Measurements from ENCODE around the gene COX6B1.

The COX6B1 gene

DNA sequence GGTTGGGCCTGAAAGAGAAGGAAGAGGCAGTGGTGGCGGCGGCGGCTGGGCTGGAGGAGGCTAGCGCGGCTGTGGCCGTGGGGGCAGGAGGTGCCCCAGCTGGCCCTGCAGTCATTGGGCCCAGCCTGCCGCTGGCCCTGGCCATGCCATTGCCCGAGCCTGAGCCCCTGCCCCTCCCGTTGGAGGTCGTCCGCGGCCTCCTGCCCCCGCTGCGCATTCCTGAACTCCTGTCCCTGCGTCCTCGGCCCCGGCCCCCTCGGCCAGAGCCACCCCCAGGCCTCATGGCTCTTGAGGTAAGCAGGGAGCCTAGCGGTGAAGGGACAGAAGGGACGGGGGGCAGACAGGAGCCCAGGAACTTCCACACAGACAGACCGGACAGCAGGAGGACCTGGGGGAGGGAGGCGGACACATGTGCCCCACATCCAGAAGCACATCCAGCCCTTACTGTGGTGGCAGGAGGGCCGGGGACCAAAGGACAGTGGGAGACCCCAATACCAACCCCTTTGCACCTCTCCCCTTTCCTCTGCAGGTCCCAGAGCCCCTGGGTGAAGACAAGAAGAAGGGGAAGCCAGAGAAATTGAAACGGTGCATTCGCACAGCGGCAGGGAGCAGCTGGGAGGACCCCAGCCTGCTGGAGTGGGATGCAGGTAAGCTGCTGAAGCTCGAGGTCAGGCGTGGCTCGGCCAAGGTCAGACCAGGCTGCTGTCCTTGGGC lies 14.2 kb upstream of the COX6B1 start:
- DNase-seq (ENCODE audit: low spot score) = no peak

DNA sequence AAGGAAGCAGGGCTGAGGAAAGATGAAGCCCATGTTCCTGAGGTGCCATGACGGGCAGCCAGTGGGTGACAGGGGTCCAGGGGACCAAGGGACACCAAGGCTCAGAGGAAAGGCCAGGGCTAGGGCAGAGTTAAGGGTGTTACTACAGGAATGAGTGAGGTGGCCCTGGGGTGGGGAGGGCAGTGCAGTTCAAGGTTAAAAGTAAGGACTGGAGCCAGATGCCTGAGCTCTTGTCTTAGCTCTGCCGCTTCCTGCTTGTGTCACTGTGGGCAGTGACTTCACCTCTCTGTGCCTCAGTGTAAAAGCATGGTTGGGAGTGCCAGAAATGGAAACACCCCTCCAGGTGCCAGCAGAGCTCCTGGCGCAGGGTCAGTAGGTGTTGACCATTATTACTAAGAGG lies 11.5 kb upstream of the COX6B1 start:
- no peak for DNase-seq (ENCODE audit: low spot score)

DNA sequence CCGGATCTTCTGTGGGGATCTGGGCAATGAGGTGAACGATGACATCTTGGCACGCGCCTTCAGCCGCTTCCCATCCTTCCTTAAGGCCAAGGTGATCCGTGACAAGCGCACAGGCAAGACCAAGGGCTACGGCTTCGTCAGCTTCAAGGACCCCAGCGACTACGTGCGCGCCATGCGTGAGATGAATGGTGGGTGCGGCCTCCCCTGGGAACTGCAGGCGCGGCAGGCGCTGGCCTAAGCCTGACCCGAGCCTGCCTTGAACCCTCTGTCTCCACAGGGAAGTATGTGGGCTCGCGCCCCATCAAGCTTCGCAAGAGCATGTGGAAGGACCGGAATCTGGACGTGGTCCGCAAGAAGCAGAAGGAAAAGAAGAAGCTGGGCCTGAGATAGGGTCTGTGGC lies 11.0 kb upstream of the COX6B1 start:
- no peak for DNase-seq (ENCODE audit: low spot score)

DNA sequence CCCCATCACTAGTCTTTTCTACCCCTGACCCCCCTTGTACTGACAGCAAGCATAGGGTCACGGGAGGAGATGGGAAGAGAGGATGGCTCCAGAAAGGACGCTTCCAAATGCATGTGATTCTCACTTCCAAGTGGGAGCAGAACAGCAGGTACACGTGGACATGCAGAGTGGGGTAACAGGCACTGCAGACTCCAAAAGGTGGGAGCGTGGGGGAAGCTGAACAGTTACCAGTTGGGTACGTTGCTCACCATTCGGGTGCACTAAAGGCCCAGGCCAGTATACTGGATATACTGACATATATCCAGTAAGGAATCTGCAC lies 8.8 kb upstream of the COX6B1 start:
- no peak for DNase-seq (ENCODE audit: low spot score)

DNA sequence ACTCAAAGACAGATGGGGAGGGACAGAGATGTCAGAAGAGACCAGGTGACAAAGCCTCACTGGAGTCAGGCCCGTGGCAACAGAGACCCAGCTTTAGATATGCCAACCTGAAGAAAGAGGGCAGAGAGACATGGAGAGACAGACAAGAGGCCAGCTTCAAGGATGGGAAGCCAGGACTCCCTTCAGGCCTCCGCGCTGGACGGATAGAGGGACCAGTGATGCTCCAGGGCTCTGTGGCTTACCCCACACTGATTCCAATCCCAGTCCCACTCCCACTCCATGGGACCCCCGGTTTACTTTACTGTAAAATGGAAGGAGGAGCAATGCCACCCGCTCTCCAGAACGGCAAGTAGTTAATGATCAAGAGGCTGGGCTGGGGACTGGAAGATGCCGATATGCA lies 8.3 kb upstream of the COX6B1 start:
- no peak for DNase-seq (ENCODE audit: low spot score)

DNA sequence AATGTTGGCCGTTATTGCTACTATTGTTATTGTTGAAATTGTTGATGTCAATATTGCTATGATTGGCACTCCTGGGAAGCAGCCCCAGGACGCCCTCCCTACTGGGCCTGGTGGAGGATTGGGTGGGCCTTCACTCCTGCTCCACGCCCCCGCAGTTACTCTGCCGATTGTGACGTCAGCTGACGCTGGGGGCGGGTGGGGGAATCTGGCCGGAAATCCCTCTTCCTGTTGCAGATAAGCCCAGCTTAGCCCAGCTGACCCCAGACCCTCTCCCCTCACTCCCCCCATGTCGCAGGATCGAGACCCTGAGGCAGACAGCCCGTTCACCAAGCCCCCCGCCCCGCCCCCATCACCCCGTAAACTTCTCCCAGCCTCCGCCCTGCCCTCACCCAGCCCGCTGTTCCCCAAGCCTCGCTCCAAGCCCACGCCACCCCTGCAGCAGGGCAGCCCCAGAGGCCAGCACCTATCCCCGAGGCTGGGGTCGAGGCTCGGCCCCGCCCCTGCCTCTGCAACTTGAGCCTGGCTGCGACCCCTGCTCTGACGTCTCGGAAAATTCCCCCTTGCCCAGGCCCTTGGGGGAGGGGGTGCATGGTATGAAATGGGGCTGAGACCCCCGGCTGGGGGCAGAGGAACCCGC lies 6.5 kb upstream of the COX6B1 start, which contains the start of gene ETV2:
Gene ETV2 (plus strand): TSS at position 231 of the 637 bp plus-strand sequence. CDS start 716 bp downstream, outside the sequence.
- no peak for DNase-seq (ENCODE audit: low spot score)

DNA sequence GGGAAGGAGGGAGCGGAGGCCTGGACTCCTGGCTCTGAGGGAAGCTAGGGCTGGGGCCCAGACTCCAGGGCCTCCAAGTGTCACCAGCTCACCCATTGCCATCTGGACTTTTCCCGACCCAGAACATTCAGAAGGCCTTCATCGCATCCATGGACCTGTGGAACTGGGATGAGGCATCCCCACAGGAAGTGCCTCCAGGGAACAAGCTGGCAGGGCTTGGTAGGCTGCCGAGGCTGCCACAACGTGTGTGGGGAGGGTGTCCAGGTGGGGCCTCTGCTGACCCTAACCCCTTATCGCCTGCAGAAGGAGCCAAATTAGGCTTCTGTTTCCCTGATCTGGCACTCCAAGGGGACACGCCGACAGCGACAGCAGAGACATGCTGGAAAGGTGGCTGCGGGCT lies 5.8 kb upstream of the COX6B1 start:
- DNase-seq (ENCODE audit: low spot score) = no peak

DNA sequence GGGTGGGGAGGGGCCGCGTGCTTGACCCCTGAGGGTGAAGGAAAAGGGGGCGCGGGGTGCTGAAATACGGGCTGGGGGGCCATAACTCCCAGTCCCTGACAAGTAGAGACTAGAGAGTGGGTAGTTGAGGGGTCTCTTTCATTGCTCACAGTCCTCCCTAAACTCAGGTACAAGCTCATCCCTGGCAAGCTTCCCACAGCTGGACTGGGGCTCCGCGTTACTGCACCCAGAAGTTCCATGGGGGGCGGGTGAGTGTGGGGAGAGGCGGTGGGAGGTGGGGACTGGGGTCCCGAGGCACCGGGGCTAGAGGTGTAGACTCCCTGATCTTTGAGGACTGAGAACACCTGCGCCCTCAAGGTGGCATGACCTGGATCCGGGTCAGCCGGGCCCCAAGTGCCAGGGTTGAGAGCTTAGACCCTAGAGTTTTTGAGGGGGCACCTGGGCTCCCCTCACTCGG lies 5.3 kb upstream of the COX6B1 start:
- DNase-seq (ENCODE audit: low spot score) = no peak

DNA sequence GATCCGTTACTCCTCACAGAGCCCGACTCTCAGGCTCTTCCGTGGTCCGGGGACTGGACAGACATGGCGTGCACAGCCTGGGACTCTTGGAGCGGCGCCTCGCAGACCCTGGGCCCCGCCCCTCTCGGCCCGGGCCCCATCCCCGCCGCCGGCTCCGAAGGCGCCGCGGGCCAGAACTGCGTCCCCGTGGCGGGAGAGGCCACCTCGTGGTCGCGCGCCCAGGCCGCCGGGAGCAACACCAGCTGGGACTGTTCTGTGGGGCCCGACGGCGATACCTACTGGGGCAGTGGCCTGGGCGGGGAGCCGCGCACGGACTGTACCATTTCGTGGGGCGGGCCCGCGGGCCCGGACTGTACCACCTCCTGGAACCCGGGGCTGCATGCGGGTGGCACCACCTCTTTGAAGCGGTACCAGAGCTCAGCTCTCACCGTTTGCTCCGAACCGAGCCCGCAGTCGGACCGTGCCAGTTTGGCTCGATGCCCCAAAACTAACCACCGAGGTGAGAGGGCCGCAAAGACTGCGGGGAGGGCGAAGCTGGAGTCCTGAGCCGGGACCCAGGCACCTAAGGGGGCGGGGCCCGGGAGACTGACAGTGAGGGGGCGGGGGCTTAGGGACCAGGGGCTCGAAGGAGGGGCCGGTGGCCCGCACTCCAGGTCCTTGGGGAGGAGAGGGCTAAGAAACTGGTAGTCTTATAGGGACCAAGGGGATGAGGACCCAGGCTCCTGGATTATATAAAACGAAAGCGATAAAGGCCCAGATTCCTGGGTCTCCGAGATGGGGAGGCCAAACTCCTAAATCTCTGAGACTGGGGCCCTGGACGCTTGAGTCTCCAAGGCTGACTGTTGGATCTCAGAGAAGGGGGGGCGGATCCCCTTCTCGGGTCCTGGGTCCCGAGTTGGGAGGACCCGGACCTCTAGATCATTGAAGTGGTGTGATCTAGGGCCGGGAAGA lies 4.6 kb upstream of the COX6B1 start:
- DNase-seq (ENCODE audit: low spot score) = peak; percentile 94

DNA sequence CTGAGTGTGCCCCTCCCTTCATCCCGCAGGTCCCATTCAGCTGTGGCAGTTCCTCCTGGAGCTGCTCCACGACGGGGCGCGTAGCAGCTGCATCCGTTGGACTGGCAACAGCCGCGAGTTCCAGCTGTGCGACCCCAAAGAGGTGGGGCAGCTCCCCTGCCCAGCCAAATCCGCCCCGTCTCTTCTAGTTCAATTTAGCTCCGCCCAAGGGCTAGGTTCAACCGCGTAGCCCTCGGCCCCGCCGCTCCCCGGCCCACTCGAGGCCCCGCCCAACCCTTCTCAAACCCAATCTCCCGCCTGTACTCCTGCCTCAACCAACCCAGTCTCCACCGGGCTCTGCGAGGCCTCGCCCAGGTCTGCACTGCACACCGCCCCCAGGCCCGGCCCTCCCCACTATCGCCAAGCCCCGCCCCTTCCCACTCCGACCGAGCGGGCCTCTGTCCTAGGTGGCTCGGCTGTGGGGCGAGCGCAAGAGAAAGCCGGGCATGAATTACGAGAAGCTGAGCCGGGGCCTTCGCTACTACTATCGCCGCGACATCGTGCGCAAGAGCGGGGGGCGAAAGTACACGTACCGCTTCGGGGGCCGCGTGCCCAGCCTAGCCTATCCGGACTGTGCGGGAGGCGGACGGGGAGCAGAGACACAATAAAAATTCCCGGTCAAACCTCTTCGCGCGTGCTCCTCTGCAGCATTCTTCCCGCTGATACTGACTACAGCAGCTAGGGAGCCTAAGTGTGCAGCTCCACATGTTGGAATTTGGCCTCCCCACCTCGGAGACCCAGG lies 3.7 kb upstream of the COX6B1 start:
- DNase-seq (ENCODE audit: low spot score) = peak; percentile 98

DNA sequence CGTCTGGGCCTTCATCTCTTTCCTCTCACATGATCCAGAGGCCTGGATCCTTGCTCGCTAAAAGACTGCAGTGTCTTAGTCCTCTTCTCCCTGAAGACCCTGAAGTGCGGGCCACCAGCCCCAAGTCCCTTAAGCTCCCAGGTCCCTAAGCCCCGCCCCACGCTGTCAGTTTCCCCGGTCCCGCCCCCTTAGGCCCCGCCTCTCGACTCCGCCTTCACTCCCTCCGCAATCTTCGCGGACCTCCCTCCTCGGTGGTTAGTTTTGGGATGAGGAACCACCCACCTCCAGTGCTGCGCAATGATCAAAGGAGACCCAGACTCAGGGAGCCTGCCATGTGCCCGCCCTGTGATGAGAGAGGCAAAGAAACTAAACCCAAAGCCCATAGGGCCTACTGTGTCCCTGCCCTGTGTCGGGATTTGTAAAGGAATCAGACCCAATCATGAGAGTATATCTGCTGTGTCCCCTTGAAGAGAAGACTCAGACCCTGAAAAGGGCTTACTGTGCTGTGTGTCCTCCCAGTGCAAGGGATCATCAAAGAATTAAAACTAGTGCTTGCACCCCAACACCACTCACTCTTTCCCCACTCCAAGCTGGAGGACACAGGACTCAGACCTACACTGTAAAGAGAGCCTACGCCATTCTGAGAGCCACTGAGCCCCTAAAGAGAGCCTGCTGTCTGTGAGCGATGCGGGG lies 3.0 kb upstream of the COX6B1 start:
- DNase-seq (ENCODE audit: low spot score) = peak; percentile 58

DNA sequence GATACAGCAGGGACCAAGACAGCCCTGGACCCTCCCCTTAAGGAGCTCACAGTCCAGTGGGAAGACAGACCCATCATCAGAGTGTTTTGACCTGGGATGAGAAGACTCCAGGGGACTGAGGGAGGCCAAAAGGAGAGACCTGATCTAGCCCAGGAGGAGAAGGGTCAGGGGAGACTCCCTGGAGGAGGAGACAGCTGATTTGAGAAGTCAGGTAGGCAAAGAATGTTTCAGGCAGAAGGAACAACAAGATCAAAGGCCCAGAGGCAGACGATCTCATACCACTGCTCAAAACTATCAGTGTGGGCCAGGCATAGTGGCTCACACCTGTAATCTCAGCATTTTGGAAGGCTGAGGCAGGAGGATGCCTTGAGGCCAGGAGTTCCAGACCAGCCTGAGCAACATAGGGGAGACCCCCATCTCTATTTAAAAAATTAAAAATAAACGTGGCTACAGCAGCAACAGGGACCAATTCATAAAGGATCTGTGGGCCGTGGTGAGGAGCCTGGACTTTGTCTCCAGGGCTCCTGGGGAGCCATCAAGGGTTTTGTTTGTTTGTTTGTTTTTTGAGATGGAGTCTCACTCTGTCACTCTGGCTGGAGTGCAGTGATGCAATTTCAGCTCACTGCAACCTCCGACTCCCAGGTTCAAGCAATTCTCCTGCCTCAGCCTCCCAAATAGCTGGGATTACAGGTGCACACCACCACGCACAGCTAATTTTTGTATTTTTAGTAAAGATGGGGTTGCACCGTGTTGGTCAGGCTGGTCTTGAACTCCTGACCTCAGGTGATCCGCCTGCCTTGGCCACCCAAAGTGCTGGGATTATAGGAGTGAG lies 2.2 kb upstream of the COX6B1 start:
- DNase-seq (ENCODE audit: low spot score) = no peak

DNA sequence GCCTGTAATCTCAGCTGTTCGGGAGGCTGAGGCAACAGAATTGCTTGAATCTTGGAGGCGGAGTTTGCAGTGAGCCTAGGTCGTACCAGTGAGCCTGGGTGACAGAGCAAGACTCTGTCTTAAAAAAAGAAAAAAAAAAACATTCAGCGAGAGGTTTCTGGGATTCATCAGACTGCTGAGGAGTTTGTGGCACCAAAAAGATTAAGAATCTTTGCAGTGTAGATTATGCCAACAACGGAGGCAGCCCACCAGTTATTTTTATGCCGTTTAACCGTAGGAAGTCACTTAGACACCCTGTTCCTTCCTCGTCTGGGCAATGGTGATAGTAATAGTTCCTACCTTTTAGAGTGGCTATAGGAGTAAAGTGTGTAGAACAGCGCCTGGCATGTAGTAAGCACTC lies 2.5 kb downstream of the COX6B1 start:
- no peak for DNase-seq (ENCODE audit: low spot score)

DNA sequence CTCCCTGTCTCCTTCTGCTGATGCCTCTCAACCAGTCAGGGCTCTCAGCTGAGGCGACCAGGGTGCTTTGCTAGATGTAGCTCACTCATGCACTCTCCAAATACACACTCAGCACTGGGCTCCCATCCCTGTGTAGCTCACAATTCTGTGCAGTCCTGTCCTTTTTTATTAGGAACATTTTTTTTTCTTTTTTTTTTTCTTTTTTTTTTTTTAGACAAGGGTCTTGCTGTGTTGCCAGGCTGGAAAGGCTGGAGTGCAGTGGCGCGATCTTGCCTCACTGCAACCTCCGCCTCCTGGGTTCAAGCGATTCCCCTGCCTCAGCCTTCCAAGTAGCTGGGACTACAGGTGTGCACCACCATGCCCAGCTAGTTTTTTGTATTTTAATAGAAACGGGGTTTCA lies 6.7 kb downstream of the COX6B1 start:
- DNase-seq (ENCODE audit: low spot score) = peak; percentile 1

DNA sequence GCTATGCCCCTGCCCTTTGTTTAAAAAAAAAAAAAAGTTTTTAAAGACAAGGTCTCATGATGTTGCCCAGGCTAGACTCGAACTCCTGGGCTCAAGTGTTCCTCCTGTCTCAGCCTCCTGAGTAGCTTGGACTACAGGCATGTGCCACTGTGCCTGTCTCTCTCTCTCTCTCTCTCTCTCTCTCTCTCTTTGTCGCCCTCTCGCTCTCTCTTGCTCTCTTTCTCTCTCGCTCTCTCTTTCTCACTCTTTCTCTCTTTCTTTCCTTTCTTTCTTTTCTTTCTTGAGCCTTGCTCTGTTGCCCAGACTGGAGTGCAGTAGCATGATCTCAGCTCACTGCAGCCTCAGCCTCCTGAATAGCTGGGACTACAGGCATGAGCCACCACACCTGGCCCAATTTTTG lies 7.5 kb downstream of the COX6B1 start:
- no peak for DNase-seq (ENCODE audit: low spot score)

DNA sequence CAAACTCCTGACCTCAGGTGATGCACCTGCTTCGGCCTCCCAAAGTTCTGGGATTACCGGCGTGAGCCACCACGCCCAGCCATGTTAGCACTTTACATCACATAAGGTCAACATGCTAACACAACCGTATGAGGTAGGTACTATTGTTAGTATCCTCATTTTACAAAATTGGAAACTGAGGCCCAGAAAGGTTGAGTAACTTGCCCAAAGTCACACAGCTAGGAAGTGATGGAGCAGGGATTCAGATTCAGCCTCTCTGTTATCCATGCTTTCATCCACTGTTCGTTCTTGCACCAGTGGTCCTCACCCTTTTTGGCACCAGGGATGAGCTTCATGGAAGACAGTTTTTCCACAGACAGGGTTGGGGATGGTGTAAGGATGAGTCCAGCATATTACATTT lies 8.6 kb downstream of the COX6B1 start:
- DNase-seq (ENCODE audit: low spot score) = no peak

DNA sequence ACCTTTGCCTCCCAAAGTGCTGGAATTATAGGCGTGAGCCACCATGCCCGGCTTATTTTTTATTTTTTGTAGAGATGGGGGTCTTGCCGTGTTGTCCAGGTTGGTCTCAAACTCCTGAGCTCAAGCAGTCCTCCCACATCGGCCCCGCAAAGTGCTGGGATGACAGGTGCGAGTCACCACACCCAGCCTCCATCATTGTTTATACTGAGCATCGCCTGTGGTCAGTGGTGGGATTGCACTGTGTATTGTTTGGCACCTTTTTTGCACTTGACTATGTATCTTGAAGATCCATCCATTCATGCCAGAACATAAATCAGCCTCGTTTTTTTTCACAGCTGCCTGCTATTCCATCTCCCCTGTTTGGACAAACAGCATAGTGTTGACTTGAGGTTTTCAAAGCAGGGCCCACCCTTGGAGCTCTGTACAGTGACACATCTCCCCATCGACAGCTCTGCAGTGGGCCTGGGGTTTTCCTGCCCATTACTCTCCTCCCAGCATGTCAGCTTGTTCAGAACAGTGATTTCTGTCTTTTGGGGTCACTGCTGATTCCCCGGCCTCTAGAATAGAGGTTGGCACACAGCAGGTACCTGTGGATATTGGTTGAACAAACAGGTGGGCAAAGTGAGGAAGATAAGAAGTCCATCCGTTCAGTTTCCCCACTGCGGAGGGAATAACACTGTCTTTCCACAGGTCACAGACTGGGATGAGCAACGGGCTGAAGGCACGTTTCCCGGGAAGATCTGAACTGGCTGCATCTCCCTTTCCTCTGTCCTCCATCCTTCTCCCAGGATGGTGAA lies 10.0 kb downstream of the COX6B1 start:
- no peak for DNase-seq (ENCODE audit: low spot score)

DNA sequence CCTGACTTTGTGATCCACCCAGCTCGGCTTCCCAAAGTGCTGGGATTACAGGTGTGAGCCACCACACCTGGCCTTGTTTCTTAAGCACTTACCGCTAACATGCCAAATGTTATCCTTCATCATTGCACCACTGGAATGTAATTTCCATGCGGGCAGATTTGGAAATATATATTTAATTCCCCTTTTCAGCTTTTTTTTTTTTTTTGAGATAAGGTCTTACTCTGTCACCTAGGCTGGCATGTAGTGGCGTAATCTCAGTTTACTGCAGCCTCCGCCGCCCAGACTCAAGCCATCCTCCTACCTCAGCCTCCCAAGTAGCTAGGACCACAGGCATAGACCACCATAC lies 13.8 kb downstream of the COX6B1 start:
- DNase-seq (ENCODE audit: low spot score) = no peak

DNA sequence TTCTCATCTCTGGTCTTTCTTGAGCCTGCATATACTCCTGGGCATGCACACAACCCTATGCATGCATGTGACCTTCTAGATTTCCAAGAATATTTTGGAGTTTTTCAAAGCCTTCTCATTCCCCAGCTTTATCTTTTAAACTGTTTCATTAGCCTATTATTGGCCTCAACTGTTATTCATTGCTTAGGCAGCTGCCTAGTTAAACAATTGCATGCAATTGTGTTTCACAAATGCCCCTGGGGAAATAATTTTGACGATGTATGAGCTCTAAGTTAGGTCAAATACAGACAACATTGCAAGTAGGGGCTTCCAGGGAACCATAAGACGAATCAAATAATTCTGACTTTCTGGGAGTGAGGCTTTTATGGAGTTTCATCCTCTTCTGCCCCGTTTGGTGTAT lies 15.9 kb downstream of the COX6B1 start:
- no peak for DNase-seq (ENCODE audit: low spot score)

DNA sequence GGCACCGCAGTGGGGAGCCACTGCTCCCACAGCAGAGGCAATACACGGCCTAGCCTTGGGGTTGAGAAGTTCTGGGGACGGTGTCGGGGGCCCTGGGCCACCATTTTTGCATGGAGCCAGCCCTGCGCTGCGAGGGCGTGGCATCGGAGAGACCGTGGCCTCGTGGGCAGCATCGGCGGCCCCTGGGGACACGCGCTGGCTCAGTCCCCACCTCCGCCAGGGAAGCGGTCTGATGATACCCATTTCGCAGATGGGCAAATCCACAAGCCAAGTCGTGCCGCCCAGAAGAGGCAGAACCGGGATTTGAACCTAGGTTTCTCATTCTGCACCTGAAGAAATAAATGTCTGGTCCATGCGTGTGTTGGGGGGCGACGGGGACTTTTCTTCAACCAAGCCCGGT lies 17.0 kb downstream of the COX6B1 start:
- no peak for DNase-seq (ENCODE audit: low spot score)
